K562 (cell line): ENCODE measurements around the gene SEMA5A. TPM values are rescaled to one million over a fixed set of nuclear protein-coding genes. Genes with fewer than 3 reads are reported as not detected.

Experiments
- ATAC-seq: fragments of 200-7000 bp; cut with Tn5 transposase; 3 replicates; pipeline ENCODE4 v1.9.1; 2020; ENCODE audit warnings: moderate library complexity
- BruUV-seq: library from RNA; stranded (reverse); fragments of 400-500 nt; replicated peaks from 2 replicates; lab custom pipeline; 2021; lab: Mats Ljungman, UMichigan
- CTCF ChIA-PET: fragments of 300-600 bp; formaldehyde crosslinking; extraction: SDS; loops from one replicate; lab custom pipeline; 2021; ENCODE audit warnings: low intra/inter-chr PET ratio; lab: Yijun Ruan, JAX
- POLR2A ChIA-PET: fragments of 300-600, 350-650 bp; sonication (Branson Sonifier 250); formaldehyde crosslinking; extraction: SDS; loops from one replicate; lab custom pipeline; 2021; ENCODE audit warnings: antibody characterized with exemption, inconsistent platforms; lab: Yijun Ruan, JAX
- DNase-seq, 4 experiments: peaks; one replicate each; pipeline versions ENCODE4 v3.0.0 to v3.0.0-alpha.2; 2011 to 2018; ENCODE audit warnings: low spot score in 3 of 4, mixed read lengths in 3 of 4; ENCODE audit errors: extremely low read depth in 1 of 4
- FAIRE-seq: peaks from 2 replicates; lab custom pipeline; 2011; peaks lifted over from hg19 to GRCh38; lab: Jason Lieb, UNC
- H2AFZ ChIP-seq: 2 replicates; pipeline ENCODE4 v1.6.0; 2011; ENCODE audit warnings: low read depth, low read length, control low read depth, inconsistent platforms
- H3K27ac ChIP-seq: fragments of 200-600 bp; 3 replicates; pipeline ENCODE4 v1.8.0; 2011; ENCODE audit warnings: low read depth, mild to moderate bottlenecking, control low read depth, inconsistent platforms, low read length, moderate library complexity, mixed read lengths; ENCODE audit errors: extremely low read depth
- H3K27me3 ChIP-seq, 2 experiments: fragments of 300-600 bp in 1 of 2; 2 replicates in 1 of 2; 3 replicates in 1 of 2; pipeline versions ENCODE4 v1.6.0 to v1.8.0; 2011; ENCODE audit warnings: inconsistent platforms in 2 of 2, low read length in 2 of 2, mild to moderate bottlenecking in 1 of 2, mixed read lengths in 1 of 2, moderate library complexity in 1 of 2; ENCODE audit not compliant: control insufficient read depth in 2 of 2, insufficient read depth in 2 of 2
- H3K36me3 ChIP-seq: fragments of 300-600 bp; 3 replicates; pipeline ENCODE4 v1.8.0; 2011; ENCODE audit warnings: mild to moderate bottlenecking, low read length, inconsistent platforms; ENCODE audit not compliant: control insufficient read depth, insufficient read depth
- H3K4me1 ChIP-seq, 2 experiments: fragments of 200-600 bp in 1 of 2; replicated peaks in 1 of 2; 2 replicates in 1 of 2; 3 replicates in 1 of 2; pipeline versions ENCODE4 v1.5.1 to v1.8.0; 2011; ENCODE audit warnings: inconsistent platforms in 2 of 2, low read length in 2 of 2, mild to moderate bottlenecking in 1 of 2, mixed read lengths in 1 of 2, moderate library complexity in 1 of 2; ENCODE audit not compliant: control insufficient read depth in 2 of 2, insufficient read depth in 2 of 2
- H3K4me2 ChIP-seq: 2 replicates; pipeline ENCODE4 v1.6.1; 2011; ENCODE audit warnings: low read length, control low read depth, inconsistent platforms, mixed read lengths; ENCODE audit not compliant: insufficient read depth
- H3K4me3 ChIP-seq: fragments of 200-600 bp; sonication (generic), shearing (Covaris generic); 2 replicates; pipeline ENCODE4 v1.5.1; 2016; ENCODE audit warnings: control low read depth, inconsistent platforms
- H3K79me2 ChIP-seq: fragments of 200-600 bp; 3 replicates; pipeline ENCODE4 v1.8.0; 2011; ENCODE audit warnings: low read length, inconsistent platforms; ENCODE audit not compliant: control insufficient read depth, insufficient read depth
- H3K9ac ChIP-seq, 2 experiments: 2 replicates each; pipeline versions ENCODE4 v1.6.0 to v1.6.1; 2011; ENCODE audit warnings: low read depth in 2 of 2, low read length in 2 of 2, control low read depth in 1 of 2, inconsistent platforms in 1 of 2, mild to moderate bottlenecking in 1 of 2, mixed read lengths in 1 of 2; ENCODE audit not compliant: insufficient read depth in 1 of 2
- H3K9me1 ChIP-seq: one replicate; pipeline ENCODE4 v1.6.0; 2011; ENCODE audit warnings: inconsistent platforms, mild to moderate bottlenecking, low read length, moderate library complexity; ENCODE audit not compliant: control insufficient read depth, insufficient read depth
- H3K9me3 ChIP-seq: replicated peaks from 2 replicates; pipeline ENCODE4 v1.5.1; 2011; ENCODE audit warnings: low read depth, low read length, inconsistent platforms; ENCODE audit not compliant: control insufficient read depth, insufficient read depth
- H4K20me1 ChIP-seq: replicated peaks from 2 replicates; pipeline ENCODE4 v1.6.1; 2011; ENCODE audit warnings: low read length, inconsistent platforms, mixed read lengths; ENCODE audit not compliant: control insufficient read depth, insufficient read depth
- BHLHE40 ChIP-seq: IDR thresholded peaks from 2 replicates; pipeline ENCODE4 v1.6.1; 2011; ENCODE audit warnings: low read length, improper control_type of control experiment
- CUX1 ChIP-seq: fragments of 200-800 bp; sonication (Bioruptor generic); IDR thresholded peaks from 2 replicates; pipeline ENCODE4 v1.6.1; 2016; ENCODE audit warnings: missing genetic modification characterization, missing compliant biosample characterization
- GTF2F1 ChIP-seq: IDR thresholded peaks from 2 replicates; pipeline ENCODE4 v1.6.1; 2011; ENCODE audit warnings: low read depth, low read length, improper control_type of control experiment
- HEY1 ChIP-seq: fragments of 250-450 bp; sonication (Bioruptor Pico); IDR thresholded peaks from 2 replicates; pipeline ENCODE4 v1.5.0; 2020; ENCODE audit warnings: mild to moderate bottlenecking, moderate library complexity, borderline replicate concordance
- HMBOX1 ChIP-seq: sonication (generic); IDR thresholded peaks from 2 replicates; pipeline ENCODE4 v1.6.1; 2016
- HOMEZ ChIP-seq: fragments of 250-450 bp; sonication (Bioruptor Pico); IDR thresholded peaks from 2 replicates; pipeline ENCODE4 v1.4.0; 2020; ENCODE audit warnings: mild to moderate bottlenecking, moderate library complexity
- NR1H2 ChIP-seq: sonication (generic); formaldehyde crosslinking; IDR thresholded peaks from 2 replicates; pipeline ENCODE4 v1.4.0; 2020; ENCODE audit warnings: mild to moderate bottlenecking, missing genetic modification reagents
- RHOXF2B ChIP-seq: fragments of 250-450 bp; sonication (Bioruptor Pico); conservative IDR thresholded peaks from 2 replicates; pipeline ENCODE4 v1.5.1; 2021
- ZNF175 ChIP-seq: fragments of 200-800 bp; sonication (Bioruptor generic); IDR thresholded peaks from 2 replicates; pipeline ENCODE4 v1.6.1; 2016; ENCODE audit warnings: low read depth, mild to moderate bottlenecking, missing genetic modification characterization, missing compliant biosample characterization
- ZNF274 ChIP-seq: IDR thresholded peaks from 2 replicates; pipeline ENCODE4 v1.6.1; 2011; ENCODE audit warnings: low read depth, mild to moderate bottlenecking, low read length, moderate library complexity, borderline replicate concordance
- ZNF518B ChIP-seq: fragments of 250-450 bp; sonication (Bioruptor Pico); IDR thresholded peaks from 2 replicates; pipeline ENCODE4 v1.5.0; 2021; ENCODE audit warnings: mild to moderate bottlenecking, moderate library complexity
- WGBS: fragments of 100-300 bp; shearing (Covaris generic); methylation state at CpG from one replicate; pipeline ENCODE4 v1.1.6; 2016; ENCODE audit warnings: low coverage, mixed read lengths; ENCODE audit not compliant: insufficient coverage; ENCODE audit errors: missing lambda C conversion rate; 5-methylcytosine and 5-hydroxymethylcytosine counted together
- in situ Hi-C: fragments of 300-500 bp; cut with MboI; formaldehyde crosslinking; loops from 4 replicates; pipeline ENCODE4 v1.15.0; 2018; ENCODE audit warnings: inconsistent platforms, mixed read lengths
- intact Hi-C: fragments of 100-400 bp; cut with micrococcal nuclease; formaldehyde crosslinking; loops from 2 replicates; pipeline ENCODE4 v1.14.2; 2022
- polyA plus RNA-seq, 8 experiments: library from polyadenylated mRNA; depleted of rRNA in 4 of 8; stranded (reverse) in 5 of 8; unstranded in 3 of 8; fragments of >200 nt; fragmentation: Nextera tagmentation in 2 of 8; fragmentation: Illumina TruSeq in 1 of 8; extraction: Ambion mirVana in 2 of 8; extraction: Trizol in 1 of 8; gene quantifications; 2 replicates each; pipeline versions ENCODE4 v1.2.1 to v1.2.3, GENCODE V29; 2011 to 2014; ENCODE audit warnings: inconsistent platforms in 1 of 8, missing spikeins in 1 of 8
- total RNA-seq, 7 experiments: library from RNA; depleted of rRNA in 6 of 7; stranded (reverse); fragments of >200 nt in 6 of 7; fragmentation: Illumina TruSeq in 2 of 7; extraction: Trizol in 2 of 7; gene quantifications; 2 replicates each; pipeline versions ENCODE4 v1.2.1 to v1.2.3, GENCODE V29; 2011 to 2021; ENCODE audit warnings: low replicate concordance in 1 of 7

SEMA5A gene
- total and polyA plus RNA-seq, 9 of the 15 experiments (the other 6 are each of a cell fraction or from before 2014, with no cell fraction given), result 0.02 TPM; not detected in 8

GRCh38 chr5:9482381-9482780 lies 63.5 kb downstream of the SEMA5A start:
- H3K79me2 ChIP-seq, result no peaks in the 10 kb centered on the region
- ATAC-seq, result no peak
- intact Hi-C loops (no loop called here), in situ Hi-C loops (no loop called here)
- H3K4me1 ChIP-seq, result no peaks in the 10 kb centered on the region
- H2AFZ ChIP-seq, result no peak overlapping the region
- no peak overlapping the region for H3K9ac ChIP-seq
- POLR2A ChIA-PET, result interaction anchor here (0.7 to 1.2 kb wide), 2 partner anchors 18 to 36 kb away, joined by 3 read pairs; no protein-coding TSS in a partner anchor
- no peaks in the 10 kb centered on the region for H3K9me3 ChIP-seq
- H3K4me3 ChIP-seq, result no peak overlapping the region
- BruUV-seq, result no TSS peak
- DNase-seq, result no peak
- H3K36me3 ChIP-seq, result no peaks in the 10 kb centered on the region
- H3K27ac ChIP-seq, result no peak overlapping the region
- CTCF ChIA-PET, result no interaction called here
- no peaks in the 10 kb centered on the region for H4K20me1 ChIP-seq
- H3K27me3 ChIP-seq, result no peaks in the 10 kb centered on the region
- H3K9me1 ChIP-seq, result no peaks in the 10 kb centered on the region
- H3K4me2 ChIP-seq, result no peak overlapping the region
- no peak for FAIRE-seq
- WGBS, result 0% methylated on average over 2 of the region's 2 CpGs
- no peak for TF ChIP-seq GTF2F1
- no peak for TF ChIP-seq HMBOX1
- TF ChIP-seq HOMEZ (CRISPR knock-in tag), result no peak
- no peak for TF ChIP-seq RHOXF2B
- TF ChIP-seq BHLHE40, result no peak
- no peak for TF ChIP-seq NR1H2 (CRISPR knock-in tag)
- TF ChIP-seq HEY1 (CRISPR knock-in tag), result no peak
- no peak for TF ChIP-seq ZNF518B
- no peak for TF ChIP-seq CUX1 (CRISPR knock-in tag)
- TF ChIP-seq ZNF175 (CRISPR knock-in tag), result no peak
- no peak for TF ChIP-seq ZNF274
